ENCODE results near the gene PCSK6. TPM values are rescaled to one million over a fixed set of nuclear protein-coding genes. Genes with fewer than 3 reads are reported as not detected.
"Not testable (repeated sequence)": the region's sequence is repeated elsewhere in the genome, so short reads cannot be mapped to it uniquely, and the experiment has no call there.

Gene PCSK6
- total RNA-seq, 4 donors from 2014 or later = 1.4 to 12.8 (median 6.9) TPM

DNA sequence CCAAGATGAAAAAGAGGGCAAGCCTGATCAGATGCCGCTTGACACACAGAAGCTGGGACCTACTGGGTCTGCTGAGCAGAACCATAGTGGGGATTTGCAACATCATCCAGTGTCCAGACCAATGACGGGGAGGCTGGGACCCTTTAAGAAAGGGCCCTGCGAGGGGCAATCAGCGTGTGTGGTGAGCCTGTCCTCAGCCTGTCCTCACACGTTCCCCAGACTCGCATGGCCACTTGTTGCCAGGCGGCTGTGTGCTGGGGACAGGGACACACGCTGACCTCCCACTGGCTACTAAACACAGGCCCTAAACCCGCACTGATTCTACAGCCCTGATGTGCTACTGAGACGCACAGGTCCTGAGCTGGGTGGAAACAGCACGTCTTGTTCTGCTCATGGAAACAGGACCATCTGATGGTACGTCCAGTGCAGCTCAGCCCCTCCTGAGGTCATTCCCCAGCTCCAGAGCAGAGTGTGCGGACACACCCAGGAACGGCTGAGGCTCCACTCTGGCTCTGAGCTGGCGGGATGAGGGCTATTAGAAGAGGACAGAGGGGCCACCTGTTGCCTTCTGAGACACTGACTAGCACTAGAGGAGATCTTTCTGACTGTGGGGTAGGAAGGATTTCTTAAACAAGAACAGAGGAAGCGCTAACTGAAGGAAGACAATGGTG, 24.4 kb downstream of the PCSK6 start:
- H3K27me3 ChIP-seq = no peaks in the 10 kb centered on the region
- no peaks in the 10 kb centered on the region for H3K9me3 ChIP-seq

DNA sequence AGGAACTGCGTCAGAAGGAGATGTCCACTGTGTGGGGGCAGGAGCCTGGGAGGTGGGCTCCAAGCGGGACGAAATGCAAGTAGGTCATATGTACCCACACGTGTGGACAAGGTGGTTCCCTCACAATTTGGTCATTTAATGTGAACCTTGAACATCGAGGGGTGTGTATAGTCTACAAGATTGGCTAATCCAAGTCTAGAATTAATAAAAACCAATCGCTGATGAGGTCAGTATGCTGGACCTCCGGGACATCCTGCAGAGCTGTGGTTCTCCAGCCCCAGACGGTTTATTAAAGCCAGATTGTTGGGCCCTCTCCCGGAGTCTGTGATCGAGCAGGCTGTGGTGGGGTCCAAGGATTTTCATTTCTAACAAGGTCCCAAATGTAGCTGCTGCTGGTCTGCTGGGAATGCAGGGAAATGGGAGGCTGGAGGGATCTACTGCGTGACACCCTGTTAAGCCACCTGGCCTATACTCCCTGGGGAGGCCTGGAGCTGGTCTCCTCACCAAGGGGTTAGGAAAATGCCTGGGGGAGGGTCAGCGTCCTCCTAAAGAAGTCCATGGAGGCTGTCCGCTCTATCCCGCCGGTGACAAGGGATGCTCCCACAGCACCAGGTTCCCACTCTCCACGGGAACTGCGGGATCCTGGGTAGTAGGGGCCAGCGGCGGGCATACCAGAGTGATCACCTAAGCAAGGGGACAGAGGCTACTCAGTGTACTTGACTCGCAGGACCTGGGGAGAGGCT, 25.1 kb downstream of the PCSK6 start:
- no peaks in the 10 kb centered on the region for H3K9me3 ChIP-seq
- intact Hi-C loops (cut with DNase I; ENCODE audit: low total_unique reads) = no loop called here
- no peak overlapping the region for H3K27ac ChIP-seq
- no peaks in the 10 kb centered on the region for H3K27me3 ChIP-seq
- TF ChIP-seq CTCF (IDR thresholded peaks at IDR 0.05) (no peak), POLR2A (IDR thresholded peaks at IDR 0.05) (no peak)
- DNase-seq = no peak
- no peaks in the 10 kb centered on the region for H3K4me1 ChIP-seq
- H3K4me3 ChIP-seq = no peak overlapping the region
- H3K36me3 ChIP-seq = no peaks in the 10 kb centered on the region

More for the DNA sequence above, 24.4 kb downstream of the PCSK6 start:
- no peak for DNase-seq
- Histone ChIP-seq H3K4me3 (no peak overlapping the region), H3K36me3 (no peaks in the 10 kb centered on the region), H3K4me1 (no peaks in the 10 kb centered on the region), H3K27ac (no peak overlapping the region)
- TF ChIP-seq POLR2A (IDR thresholded peaks at IDR 0.05) (no peak), CTCF (IDR thresholded peaks at IDR 0.05) (no peak)
- intact Hi-C loops (cut with DNase I; ENCODE audit: low total_unique reads) = no loop called here

DNA sequence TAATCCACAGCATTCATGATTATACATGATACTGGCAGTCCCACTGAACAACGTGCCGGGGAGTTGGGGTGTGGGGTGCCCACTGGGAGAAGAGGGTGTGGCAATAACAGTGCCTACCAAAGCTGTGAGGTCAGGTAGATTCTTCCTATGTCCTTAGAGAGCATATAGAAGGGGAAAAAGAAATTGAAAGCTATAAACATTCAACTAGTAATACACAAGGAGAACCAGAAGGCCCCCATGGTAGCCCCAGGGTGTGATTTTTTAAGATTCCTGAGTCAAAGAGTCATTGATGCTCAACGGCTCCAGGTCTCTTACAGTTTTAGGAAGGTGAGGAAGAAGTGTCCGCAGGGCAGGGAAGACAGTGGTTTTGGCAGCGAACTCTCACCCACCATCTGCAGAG, 25.8 kb downstream of the PCSK6 start:
- H3K4me1 ChIP-seq; DNase-seq; H3K27ac ChIP-seq; H3K27me3 ChIP-seq; H3K9me3 ChIP-seq; H3K36me3 ChIP-seq; intact Hi-C loops (cut with DNase I; ENCODE audit: low total_unique reads); H3K4me3 ChIP-seq: not testable (repeated sequence)

- H3K27me3 ChIP-seq = no peaks in the 10 kb centered on the region
- DNase-seq = no peak
Observed at GRCh38 chr15:101463270-101463669, 26.2 kb downstream of the PCSK6 start.

GRCh38 chr15:101461097-101461496, 28.4 kb downstream of the PCSK6 start:
- no peaks in the 10 kb centered on the region for H3K4me1 ChIP-seq
- TF ChIP-seq POLR2A (IDR thresholded peaks at IDR 0.05) (no peak), CTCF (IDR thresholded peaks at IDR 0.05) (no peak)
- H3K36me3 ChIP-seq = no peaks in the 10 kb centered on the region
- H3K9me3 ChIP-seq = no peaks in the 10 kb centered on the region
- no peak overlapping the region for H3K4me3 ChIP-seq
- intact Hi-C loops (cut with DNase I; ENCODE audit: low total_unique reads) = no loop called here
- H3K27ac ChIP-seq = no peak overlapping the region
- no peak for DNase-seq
- H3K27me3 ChIP-seq = no peaks in the 10 kb centered on the region

More at GRCh38 chr15:101463270-101463669, 26.2 kb downstream of the PCSK6 start:
- Histone ChIP-seq H3K27ac (no peak overlapping the region), H3K4me1 (no peaks in the 10 kb centered on the region), H3K9me3 (no peaks in the 10 kb centered on the region), H3K36me3 (no peaks in the 10 kb centered on the region), H3K4me3 (no peak overlapping the region)
- intact Hi-C loops (cut with DNase I; ENCODE audit: low total_unique reads) = no loop called here
- TF ChIP-seq CTCF (IDR thresholded peaks at IDR 0.05) = no peak
- no peak for TF ChIP-seq POLR2A (IDR thresholded peaks at IDR 0.05)

Measured in uterus (tissue), 4 donors.